Muscle layer of duodenum (tissue), 2 donors: ENCODE measurements around the gene ZNRF3.

ENCODE experiments used
- H3K27ac ChIP-seq: one replicate; pipeline ENCODE4 v1.7.0; 2013; ENCODE audit warnings: mild to moderate bottlenecking, low read length
- H3K27me3 ChIP-seq: one replicate; pipeline ENCODE4 v1.7.0; 2013; ENCODE audit warnings: low read depth, mild to moderate bottlenecking, control low read depth, low read length
- H3K36me3 ChIP-seq, 2 donors: one replicate each; pipeline ENCODE4 v1.7.0; 2013; ENCODE audit warnings: low read length in 2 of 2, control low read depth in 1 of 2, mild to moderate bottlenecking in 1 of 2; ENCODE audit not compliant: insufficient read depth in 2 of 2, control insufficient read depth in 1 of 2
- H3K4me1 ChIP-seq, 2 donors: one replicate each; pipeline ENCODE4 v1.7.0; 2013; ENCODE audit warnings: low read length in 2 of 2, mild to moderate bottlenecking in 2 of 2, control low read depth in 1 of 2, moderate library complexity in 1 of 2; ENCODE audit not compliant: insufficient read depth in 2 of 2, control insufficient read depth in 1 of 2
- H3K4me3 ChIP-seq, 2 donors: one replicate each; pipeline ENCODE4 v1.7.0; 2013; ENCODE audit warnings: low read length in 2 of 2, low read depth in 1 of 2, mild to moderate bottlenecking in 1 of 2
- H3K9me3 ChIP-seq, 2 donors: one replicate each; pipeline ENCODE4 v1.7.0; 2013; ENCODE audit warnings: low read length in 2 of 2, control low read depth in 1 of 2, mild to moderate bottlenecking in 1 of 2; ENCODE audit not compliant: control insufficient read depth in 1 of 2
- donor health status: healthy.

ZNRF3 gene

DNA sequence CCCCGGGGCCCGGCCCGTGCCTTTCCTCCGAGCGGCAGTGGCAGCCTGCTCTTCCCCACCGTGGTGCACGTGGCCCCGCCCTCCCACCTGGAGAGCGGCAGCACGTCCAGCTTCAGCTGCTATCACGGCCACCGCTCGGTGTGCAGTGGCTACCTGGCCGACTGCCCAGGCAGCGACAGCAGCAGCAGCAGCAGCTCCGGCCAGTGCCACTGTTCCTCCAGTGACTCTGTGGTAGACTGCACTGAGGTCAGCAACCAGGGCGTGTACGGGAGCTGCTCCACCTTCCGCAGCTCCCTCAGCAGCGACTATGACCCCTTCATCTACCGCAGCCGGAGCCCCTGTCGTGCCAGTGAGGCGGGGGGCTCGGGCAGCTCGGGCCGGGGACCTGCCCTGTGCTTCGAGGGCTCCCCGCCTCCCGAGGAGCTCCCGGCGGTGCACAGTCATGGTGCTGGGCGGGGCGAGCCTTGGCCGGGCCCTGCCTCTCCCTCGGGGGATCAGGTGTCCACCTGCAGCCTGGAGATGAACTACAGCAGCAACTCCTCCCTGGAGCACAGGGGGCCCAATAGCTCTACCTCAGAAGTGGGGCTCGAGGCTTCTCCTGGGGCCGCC lies 166.4 kb downstream of the ZNRF3 start:
- no peaks in the 10 kb centered on the region for H3K9me3 ChIP-seq
- no peaks in the 10 kb centered on the region for H3K27me3 ChIP-seq
- H3K36me3 ChIP-seq = peaks cover 13 to 46% of the 10 kb centered on the region in 2 donors
- H3K4me1 ChIP-seq = no peaks in the 10 kb centered on the region
- no peak overlapping the region for H3K27ac ChIP-seq
- H3K4me3 ChIP-seq = no peak overlapping the region

DNA sequence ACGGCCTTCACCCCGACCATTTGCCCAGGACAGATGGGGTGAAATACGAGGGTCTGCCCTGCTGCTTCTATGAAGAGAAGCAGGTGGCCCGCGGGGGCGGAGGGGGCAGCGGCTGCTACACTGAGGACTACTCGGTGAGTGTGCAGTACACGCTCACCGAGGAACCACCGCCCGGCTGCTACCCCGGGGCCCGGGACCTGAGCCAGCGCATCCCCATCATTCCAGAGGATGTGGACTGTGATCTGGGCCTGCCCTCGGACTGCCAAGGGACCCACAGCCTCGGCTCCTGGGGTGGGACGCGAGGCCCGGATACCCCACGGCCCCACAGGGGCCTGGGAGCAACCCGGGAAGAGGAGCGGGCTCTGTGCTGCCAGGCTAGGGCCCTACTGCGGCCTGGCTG lies 167.1 kb downstream of the ZNRF3 start:
- H3K27me3 ChIP-seq = no peaks in the 10 kb centered on the region
- no peaks in the 10 kb centered on the region for H3K4me1 ChIP-seq
- H3K36me3 ChIP-seq = peaks cover 13 to 42% of the 10 kb centered on the region in 2 donors
- H3K27ac ChIP-seq = no peak overlapping the region
- no peak overlapping the region for H3K4me3 ChIP-seq
- H3K9me3 ChIP-seq = no peaks in the 10 kb centered on the region

DNA sequence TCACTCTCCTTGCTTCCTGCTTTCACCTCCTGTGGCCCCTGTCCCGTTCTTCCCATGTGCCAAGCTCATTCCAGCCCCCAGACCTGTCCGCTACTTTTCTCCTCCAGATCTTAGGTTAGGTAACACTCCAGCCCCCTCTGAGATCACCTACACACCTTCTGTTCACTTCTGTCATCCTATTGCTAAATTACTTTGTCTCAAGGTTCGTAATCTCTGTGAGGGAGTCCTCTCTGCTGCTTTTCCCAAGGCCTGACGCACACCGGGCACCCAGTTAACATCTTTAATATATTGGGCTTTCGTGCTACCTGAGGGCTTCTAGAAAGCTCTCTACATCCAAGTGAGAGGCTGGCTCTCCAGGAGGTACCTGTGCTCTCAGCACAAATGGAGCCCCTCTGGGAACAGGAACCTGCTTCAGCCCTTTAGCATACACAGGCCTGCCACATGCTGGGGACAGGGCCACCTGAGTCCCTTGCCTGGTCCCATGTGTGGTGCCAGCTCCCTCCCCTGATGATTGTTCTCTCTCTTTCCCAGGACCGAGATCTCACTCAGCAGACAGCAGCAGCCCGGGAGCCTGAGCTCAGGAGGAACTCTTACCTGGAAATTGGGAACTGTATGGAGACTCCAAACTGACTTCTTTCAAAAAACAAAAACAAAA lies 169.8 kb downstream of the ZNRF3 start:
- Histone ChIP-seq H3K4me3 (no peak overlapping the region), H3K27me3 (no peaks in the 10 kb centered on the region), H3K27ac (no peak overlapping the region), H3K9me3 (no peaks in the 10 kb centered on the region), H3K36me3 (peaks cover 7 to 21% of the 10 kb centered on the region in 2 donors), H3K4me1 (no peaks in the 10 kb centered on the region)

DNA sequence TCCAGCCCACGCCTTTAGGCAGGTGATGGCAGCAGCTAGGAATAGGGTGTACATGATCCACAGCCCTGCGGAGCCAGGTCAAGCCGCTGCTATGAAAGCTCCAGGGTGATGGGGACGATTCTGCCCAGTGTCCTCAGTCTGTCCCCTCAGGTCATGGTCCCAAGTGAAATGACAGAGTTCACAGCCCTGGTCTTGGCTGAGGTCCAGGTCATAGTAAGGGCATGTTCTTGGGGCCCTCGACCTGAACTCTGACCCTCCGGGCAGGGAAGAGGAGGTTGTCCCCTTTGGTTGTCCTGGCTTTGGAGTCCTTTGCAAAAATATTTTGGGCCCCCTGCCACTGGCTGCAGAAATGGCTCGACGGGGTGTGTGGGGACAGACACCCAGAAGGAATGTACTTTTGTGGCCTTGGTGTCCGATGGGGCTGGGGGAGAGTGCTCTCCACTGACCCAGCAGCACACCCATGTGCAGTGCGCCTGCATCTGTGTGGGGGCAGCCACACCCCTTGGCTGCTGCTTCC lies 170.9 kb downstream of the ZNRF3 start:
- H3K27ac ChIP-seq = no peak overlapping the region
- H3K27me3 ChIP-seq = no peaks in the 10 kb centered on the region
- H3K9me3 ChIP-seq = no peaks in the 10 kb centered on the region
- peaks cover 0 to 10% of the 10 kb centered on the region in 2 donors for H3K36me3 ChIP-seq
- H3K4me1 ChIP-seq = no peaks in the 10 kb centered on the region
- H3K4me3 ChIP-seq = no peak overlapping the region

DNA sequence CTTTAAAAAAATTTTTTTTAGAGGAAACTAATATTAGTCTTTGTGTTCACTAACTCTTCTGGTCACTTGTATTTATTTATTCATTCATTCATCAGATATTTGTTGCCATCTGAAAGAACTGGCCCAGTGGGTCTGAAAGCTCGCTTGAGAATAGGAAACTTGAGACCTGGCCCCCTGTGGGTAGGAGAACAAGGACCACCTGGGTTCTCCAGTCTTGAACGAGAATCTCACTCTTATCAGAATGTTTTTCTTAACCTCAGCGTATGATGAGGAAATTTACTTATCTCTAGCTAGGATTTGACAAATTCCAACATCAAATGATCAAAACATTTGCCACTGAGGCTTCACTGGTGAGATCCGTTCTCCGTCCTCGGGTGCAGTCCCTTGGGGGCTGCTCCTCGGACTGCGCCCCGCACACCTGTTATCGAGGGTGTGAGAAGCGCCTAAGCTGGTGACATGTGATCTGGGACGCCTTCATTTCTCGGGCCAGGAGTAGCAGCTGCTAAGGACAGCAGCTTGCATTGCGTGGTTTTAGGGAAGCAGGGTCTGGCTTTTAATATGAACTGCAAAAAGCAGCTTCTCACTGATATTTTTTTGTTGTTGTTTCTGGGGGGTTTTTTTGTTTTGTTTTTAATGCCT lies 171.9 kb downstream of the ZNRF3 start:
- Histone ChIP-seq H3K4me3 (no peak overlapping the region), H3K27ac (no peak overlapping the region), H3K27me3 (no peaks in the 10 kb centered on the region), H3K9me3 (no peaks in the 10 kb centered on the region), H3K36me3 (no peaks in the 10 kb centered on the region), H3K4me1 (no peaks in the 10 kb centered on the region)

DNA sequence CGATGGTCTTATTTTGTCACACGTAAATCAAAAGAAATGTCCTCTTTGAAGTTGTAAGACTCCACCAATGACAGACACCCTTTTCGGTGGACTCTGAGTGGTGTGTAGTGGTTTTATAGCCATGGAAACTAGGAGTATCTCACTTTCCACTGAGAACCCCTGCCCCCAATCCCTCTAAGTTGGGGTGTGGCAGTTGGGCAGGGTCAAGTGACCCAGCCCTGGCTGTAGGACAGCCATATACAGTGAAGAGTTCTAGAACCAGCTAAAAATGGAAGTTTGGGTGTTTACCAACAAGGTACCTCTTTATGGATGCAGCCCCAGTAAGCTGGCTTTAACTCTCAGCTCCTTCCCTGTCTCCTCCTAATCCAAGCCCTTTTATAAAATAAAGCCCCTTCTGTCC lies 173.1 kb downstream of the ZNRF3 start:
- no peak overlapping the region for H3K27ac ChIP-seq
- no peaks in the 10 kb centered on the region for H3K27me3 ChIP-seq
- no peaks in the 10 kb centered on the region for H3K9me3 ChIP-seq
- no peaks in the 10 kb centered on the region for H3K4me1 ChIP-seq
- H3K36me3 ChIP-seq = no peaks in the 10 kb centered on the region
- no peak overlapping the region for H3K4me3 ChIP-seq

DNA sequence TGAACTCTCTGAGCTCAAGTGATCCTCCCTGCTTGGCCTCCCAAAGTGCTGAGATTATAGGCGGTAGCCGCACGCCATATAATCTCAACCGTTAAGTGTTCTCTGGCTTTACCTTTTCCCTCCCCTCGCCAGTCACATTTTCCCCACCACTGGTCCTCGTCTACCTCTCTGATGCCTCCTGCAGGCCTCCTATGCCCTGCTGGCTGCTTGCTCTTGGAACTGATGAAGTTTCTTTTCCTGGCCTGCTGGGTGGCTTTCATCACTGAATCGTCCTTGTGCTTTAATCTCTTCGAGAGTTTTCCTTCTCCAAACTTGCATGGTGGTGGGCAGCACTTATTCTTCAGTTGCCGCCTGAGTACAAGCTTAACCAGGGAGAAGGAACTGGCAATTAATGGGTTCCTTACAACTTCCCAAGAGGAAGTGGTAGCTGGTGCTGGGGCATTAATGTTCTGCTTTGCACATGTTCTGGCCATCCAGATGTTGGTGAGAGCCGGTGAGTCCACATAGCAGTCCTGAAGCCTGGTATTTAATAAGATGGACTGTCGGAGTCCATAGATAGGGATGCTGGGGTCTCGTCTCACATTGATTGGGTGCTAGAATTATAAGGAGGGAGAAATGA lies 177.0 kb downstream of the ZNRF3 start:
- Histone ChIP-seq H3K27ac (no peak overlapping the region), H3K9me3 (no peaks in the 10 kb centered on the region), H3K36me3 (no peaks in the 10 kb centered on the region), H3K27me3 (no peaks in the 10 kb centered on the region), H3K4me1 (no peaks in the 10 kb centered on the region), H3K4me3 (no peak overlapping the region)

DNA sequence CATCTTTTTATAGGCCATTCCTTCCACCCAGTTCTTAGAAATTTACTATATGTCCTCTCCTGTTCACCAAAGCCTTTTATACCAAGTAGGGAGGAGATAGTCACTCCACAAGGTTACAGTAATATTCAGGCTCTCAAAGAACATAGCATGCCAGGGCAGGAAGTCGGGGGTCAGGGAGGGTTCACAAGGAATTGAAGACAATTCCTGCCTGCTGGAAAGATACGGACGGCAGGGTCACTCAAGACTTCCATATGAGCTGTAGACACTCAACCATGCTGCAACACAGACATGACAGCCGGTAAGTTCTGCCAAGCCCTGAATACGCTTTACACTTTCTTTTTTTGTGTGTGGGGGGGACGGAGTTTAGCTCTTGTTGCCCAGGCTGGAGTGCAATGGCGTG lies 177.6 kb downstream of the ZNRF3 start:
- H3K9me3 ChIP-seq = no peaks in the 10 kb centered on the region
- no peaks in the 10 kb centered on the region for H3K27me3 ChIP-seq
- H3K4me3 ChIP-seq = no peak overlapping the region
- H3K27ac ChIP-seq = no peak overlapping the region
- H3K4me1 ChIP-seq = peaks cover 0 to under 1% of the 10 kb centered on the region in 2 donors
- H3K36me3 ChIP-seq = no peaks in the 10 kb centered on the region

DNA sequence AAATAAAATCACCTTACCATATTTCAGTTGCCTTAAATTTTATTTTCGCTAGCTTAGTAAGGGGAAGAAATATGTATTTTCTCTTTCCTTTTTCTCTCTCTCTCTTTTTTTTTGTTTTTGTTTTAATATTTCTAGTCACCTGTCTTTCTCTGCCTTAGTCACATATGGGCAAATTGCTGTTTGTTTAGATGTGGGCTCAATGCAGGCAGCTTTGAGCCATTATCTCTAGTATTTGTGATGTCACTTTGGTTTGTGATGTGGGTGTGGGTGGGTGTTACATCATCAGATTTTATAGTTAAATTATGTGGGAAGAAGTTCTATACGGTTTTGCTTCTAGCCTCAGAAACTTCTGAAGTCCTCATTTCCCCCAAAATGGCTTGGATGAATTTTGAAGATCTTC lies 178.4 kb downstream of the ZNRF3 start, which contains the start of gene C22orf31:
C22orf31 (minus strand) TSS at position 59 of the 400 bp plus-strand sequence; CDS start at position 20, 39 bp downstream.
- Histone ChIP-seq H3K4me3 (no peak within 1 kb of the TSS), H3K27me3 (no peaks in the 10 kb centered on the region), H3K27ac (no peak within 1 kb of the TSS), H3K36me3 (no peaks in the 10 kb centered on the region), H3K9me3 (no peaks in the 10 kb centered on the region), H3K4me1 (peaks cover 0 to 3% of the 10 kb centered on the region in 2 donors)

DNA sequence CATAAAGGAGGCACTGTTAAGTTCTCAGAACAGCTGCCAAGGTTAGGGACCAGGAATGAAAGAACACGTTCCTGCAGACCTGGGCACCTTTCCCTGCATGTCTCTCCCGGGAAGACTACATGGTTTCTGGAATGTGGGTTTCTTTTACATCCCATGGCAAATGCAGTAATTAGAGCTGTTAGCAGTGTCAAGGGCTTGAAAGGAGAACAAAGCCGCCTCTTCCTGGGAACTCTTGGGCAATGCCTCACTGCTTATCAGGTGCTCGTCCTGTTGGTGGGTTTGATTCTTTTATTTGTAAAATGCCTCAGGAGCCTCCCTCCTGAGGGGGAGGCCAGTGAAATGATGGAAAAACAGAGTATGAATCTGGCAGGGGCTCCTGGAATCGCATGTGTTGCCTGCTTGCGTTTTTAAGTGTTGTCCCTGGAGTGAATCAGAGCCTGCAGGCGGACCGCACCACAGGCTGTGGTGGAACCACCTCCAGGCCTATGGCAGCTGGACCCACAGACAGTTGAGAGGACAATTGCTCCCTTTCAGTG lies 179.0 kb downstream of the ZNRF3 start:
- H3K27me3 ChIP-seq = no peaks in the 10 kb centered on the region
- H3K36me3 ChIP-seq = no peaks in the 10 kb centered on the region
- H3K4me3 ChIP-seq = no peak overlapping the region
- H3K27ac ChIP-seq = no peak overlapping the region
- H3K4me1 ChIP-seq = peaks cover 0 to 3% of the 10 kb centered on the region in 2 donors
- no peaks in the 10 kb centered on the region for H3K9me3 ChIP-seq
